Cardiac fibroblast (primary cell): ENCODE data around the gene MRO.
"Not testable (repeated sequence)": the region's sequence is repeated elsewhere in the genome, so short reads cannot be mapped to it uniquely, and the experiment has no call there.

Experiments used
- DNase-seq, 2 donors: peaks; one replicate each; pipeline versions ENCODE4 v3.0.0 to v3.0.0-alpha.2; 2010; ENCODE audit warnings: low read depth in 2 of 2
- H3K4me3 ChIP-seq, 2 donors: replicated peaks in 1 of 2; 1 replicate in 1 of 2; 2 replicates in 1 of 2; pipeline ENCODE4 v1.5.1; 2011; ENCODE audit warnings: low read depth in 2 of 2, low read length in 2 of 2, mild to moderate bottlenecking in 2 of 2, moderate library complexity in 1 of 2
- TF ChIP-seq, protein P1 (sequence below): IDR thresholded peaks from one replicate; pipeline ENCODE4 v1.5.1; 2011; ENCODE audit warnings: low read depth, mild to moderate bottlenecking, low read length, inconsistent platforms

Gene MRO

DNA sequence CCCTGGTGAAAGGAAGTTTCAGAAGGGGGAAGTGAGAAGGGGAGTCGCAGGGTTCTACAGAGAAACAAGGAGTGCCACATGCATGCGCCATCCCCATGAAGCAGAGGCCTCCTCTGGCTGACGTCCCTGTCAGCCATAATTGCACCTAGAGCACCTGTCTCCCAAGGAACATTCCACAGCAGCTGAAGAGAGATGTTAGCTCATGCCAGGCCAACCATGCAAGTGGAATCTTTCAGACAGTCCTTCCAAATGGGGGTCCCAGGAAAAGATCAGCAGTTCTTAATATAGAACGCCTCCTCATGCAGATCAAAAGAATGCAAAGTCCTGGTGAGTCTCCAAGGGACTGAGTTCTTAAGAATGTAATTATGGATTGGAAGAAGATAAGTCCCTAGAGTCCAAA lies 29.6 kb downstream of the MRO start:
- DNase-seq, result no peak
- H3K4me3 ChIP-seq, result no peak overlapping the region
- TF ChIP-seq, protein P1, sequence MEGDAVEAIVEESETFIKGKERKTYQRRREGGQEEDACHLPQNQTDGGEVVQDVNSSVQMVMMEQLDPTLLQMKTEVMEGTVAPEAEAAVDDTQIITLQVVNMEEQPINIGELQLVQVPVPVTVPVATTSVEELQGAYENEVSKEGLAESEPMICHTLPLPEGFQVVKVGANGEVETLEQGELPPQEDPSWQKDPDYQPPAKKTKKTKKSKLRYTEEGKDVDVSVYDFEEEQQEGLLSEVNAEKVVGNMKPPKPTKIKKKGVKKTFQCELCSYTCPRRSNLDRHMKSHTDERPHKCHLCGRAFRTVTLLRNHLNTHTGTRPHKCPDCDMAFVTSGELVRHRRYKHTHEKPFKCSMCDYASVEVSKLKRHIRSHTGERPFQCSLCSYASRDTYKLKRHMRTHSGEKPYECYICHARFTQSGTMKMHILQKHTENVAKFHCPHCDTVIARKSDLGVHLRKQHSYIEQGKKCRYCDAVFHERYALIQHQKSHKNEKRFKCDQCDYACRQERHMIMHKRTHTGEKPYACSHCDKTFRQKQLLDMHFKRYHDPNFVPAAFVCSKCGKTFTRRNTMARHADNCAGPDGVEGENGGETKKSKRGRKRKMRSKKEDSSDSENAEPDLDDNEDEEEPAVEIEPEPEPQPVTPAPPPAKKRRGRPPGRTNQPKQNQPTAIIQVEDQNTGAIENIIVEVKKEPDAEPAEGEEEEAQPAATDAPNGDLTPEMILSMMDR, result no peak

DNA sequence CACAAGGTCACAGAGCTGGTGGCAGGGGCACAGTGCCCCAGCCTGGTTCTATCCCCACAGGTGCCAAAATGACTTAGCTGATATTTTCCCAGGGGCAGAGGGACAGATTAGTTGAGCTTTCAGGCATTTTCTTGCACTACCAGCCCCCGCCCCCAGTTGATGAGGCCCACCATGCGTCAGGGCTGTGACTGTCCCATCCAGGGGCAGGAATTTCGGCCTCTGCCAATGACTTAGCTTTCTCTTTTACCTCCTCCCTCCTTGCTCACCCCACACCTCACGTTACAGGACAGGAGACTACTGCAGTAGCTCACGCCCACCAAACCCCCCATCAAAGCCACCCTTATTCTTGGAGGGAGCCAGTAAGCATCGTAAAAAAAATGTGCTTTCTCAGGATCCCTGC lies 31.5 kb downstream of the MRO start:
- no peak overlapping the region for H3K4me3 ChIP-seq
- no peak for DNase-seq
- TF ChIP-seq, protein P1, result no peak

DNA sequence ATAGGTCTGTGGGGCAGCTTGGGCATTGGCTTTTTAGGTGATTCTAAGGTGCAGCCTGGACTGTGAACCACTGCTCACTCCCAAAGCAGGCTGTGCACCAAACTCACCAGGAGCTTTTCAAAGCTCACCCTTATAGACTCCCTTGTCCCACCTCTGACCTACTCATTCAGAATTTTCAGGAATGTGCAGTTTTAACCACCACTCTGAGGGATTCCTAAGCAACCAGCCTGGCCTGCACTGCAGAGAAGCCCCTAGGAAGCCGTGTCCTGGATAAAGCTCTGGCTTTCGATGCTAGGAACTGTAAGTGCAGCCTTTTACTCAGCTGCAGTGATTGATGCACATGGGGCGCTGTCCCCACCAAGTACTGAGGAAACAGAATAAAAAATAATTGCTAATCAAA lies 33.0 kb downstream of the MRO start:
- DNase-seq, result no peak
- no peak overlapping the region for H3K4me3 ChIP-seq
- TF ChIP-seq, protein P1, result no peak

DNA sequence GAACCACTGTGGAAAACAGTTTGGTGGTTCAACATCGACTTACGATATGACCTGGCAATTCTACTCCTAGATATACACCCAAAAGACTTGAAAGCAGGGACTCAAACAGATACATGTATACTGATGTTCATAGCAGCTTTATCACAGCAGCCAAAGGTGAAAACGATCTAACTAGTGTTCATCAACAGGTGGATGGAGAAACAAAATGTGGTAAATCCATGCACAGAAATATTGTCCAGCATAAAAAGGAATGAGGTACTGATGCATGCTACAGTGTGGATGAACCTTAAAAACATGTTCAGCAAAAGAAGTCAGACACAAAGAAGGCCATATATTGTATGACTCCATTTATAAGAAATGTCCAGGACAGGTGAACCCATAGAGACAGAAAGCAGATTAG lies 36.3 kb downstream of the MRO start:
- DNase-seq, result no peak
- no peak overlapping the region for H3K4me3 ChIP-seq

DNA sequence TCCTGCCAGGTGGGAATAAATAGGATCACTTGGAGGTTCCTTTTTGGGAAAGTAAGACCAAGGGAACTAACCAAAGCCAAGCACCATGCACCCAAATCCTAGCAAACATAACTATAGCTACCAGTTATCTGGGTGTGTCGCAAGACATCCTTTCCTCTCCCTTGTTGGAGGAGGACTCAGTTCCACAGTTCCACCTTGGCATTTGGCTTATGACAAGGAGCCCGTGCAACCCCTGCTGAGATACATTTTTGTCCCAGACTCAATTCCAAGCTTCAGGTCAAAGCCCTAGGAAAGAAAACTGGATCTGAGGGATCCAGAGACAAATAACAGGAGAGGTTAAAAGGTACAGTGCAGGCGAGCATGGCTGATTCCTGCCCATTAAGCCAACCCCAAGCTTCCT lies 40.8 kb downstream of the MRO start:
- not testable (repeated sequence) for H3K4me3 ChIP-seq, DNase-seq

More for the DNA sequence above, 36.3 kb downstream of the MRO start:
- TF ChIP-seq, protein P1, result no peak

DNA sequence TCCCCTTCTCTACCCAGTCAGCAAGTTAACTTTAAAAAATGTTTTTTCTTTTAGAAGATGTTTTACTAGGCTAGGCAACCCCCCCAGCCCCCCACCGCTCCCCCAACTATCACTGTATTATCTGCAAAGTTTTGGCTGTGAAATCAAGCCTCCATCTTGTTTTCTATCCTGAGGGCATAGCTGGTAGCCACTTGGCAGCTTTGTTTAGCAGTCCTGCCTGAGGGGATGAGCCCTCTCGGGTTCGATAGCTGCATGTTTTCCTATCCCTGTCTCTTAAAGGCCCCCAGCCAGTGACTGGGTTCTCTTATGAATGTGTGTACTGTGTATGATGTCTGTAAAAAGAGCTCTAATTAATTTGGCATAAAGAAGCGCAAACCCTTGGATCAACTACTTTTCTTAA lies 43.4 kb downstream of the MRO start:
- no peak overlapping the region for H3K4me3 ChIP-seq
- no peak for DNase-seq
- TF ChIP-seq, protein P1, result no peak

DNA sequence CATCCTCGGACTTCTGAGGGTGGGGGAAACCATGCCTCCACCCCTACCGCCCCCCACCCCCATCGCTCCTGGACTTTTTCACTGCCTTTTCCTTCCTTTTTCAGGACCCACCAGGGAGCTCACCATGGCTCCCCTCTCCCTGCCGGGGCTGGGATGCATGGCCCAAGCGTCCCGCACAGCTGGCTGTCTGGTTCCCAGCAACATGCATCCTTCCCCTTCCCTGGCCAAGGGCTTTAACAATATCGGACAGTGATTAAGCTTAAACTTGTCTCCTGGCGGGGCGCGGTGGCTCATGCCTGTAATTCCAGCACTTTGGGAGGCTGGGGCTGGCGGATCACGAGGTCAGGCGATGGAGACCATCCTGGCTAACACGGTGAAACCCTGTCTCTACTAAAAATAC lies 44.1 kb downstream of the MRO start:
- no peak for DNase-seq
- TF ChIP-seq, protein P1, result no peak
- H3K4me3 ChIP-seq, result no peak overlapping the region

DNA sequence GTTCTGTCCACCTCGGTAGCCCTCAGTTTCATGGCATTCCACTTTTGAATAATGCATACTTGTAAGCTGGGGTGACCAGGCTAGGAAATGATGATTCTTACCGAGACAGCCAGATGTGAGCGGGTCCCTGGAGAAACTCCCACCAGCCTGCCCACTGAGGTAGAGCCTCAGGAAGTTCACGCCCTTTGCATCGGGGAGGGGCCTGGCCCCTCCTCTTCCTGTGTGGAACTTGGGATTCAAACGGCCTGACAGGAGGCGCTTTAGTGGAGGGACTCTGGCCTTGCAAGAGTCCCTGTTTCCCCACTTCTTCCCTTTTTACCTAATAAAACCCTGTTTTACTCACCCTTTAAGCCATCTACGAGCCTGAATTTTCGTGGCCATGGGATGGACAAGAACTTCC lies 44.6 kb downstream of the MRO start:
- TF ChIP-seq, protein P1, result no peak
- no peak overlapping the region for H3K4me3 ChIP-seq

More for the DNA sequence above, 44.6 kb downstream of the MRO start:
- no peak for DNase-seq
